H9 (cell line): ENCODE measurements around the gene SLC30A1. TPM values are rescaled to one million over a fixed set of nuclear protein-coding genes. Genes with fewer than 3 reads are reported as not detected.
"Not testable (repeated sequence)": the region's sequence is repeated elsewhere in the genome, so short reads cannot be mapped to it uniquely, and the experiment has no call there.

Experiments
- DNase-seq: peaks from one replicate; pipeline ENCODE4 v3.0.0-alpha.2; 2017
- H2AFZ ChIP-seq: one replicate; pipeline ENCODE4 v1.6.1; 2013; ENCODE audit warnings: mild to moderate bottlenecking, low read length, control low read depth, moderate library complexity
- H2AK5ac ChIP-seq: 2 replicates; pipeline ENCODE4 v1.6.1; 2013; ENCODE audit warnings: low read length, control low read depth, mixed read lengths; ENCODE audit not compliant: insufficient read length
- H2BK120ac ChIP-seq: one replicate; pipeline ENCODE4 v1.6.1; 2013; ENCODE audit warnings: low read depth, mild to moderate bottlenecking, low read length, control low read depth, inconsistent platforms; ENCODE audit not compliant: poor library complexity, severe bottlenecking
- H2BK12ac ChIP-seq: 2 replicates; pipeline ENCODE4 v1.6.1; 2013; ENCODE audit warnings: low read length, control low read depth, mixed read lengths, low read depth; ENCODE audit not compliant: insufficient read length
- H2BK15ac ChIP-seq: 2 replicates; pipeline ENCODE4 v1.6.1; 2013; ENCODE audit warnings: low read depth, low read length, control low read depth
- H2BK20ac ChIP-seq: one replicate; pipeline ENCODE4 v1.6.1; 2013; ENCODE audit warnings: low read depth, mild to moderate bottlenecking, low read length, control low read depth, inconsistent platforms; ENCODE audit not compliant: poor library complexity, severe bottlenecking
- H2BK5ac ChIP-seq: 2 replicates; pipeline ENCODE4 v1.6.1; 2013; ENCODE audit warnings: low read length, control low read depth, mixed read lengths; ENCODE audit not compliant: insufficient read length
- H3K14ac ChIP-seq: 2 replicates; pipeline ENCODE4 v1.6.1; 2013; ENCODE audit warnings: low read length, control low read depth; ENCODE audit not compliant: insufficient read depth
- H3K18ac ChIP-seq: 2 replicates; pipeline ENCODE4 v1.6.1; 2013; ENCODE audit warnings: low read depth, mild to moderate bottlenecking, mixed read lengths, low read length, control low read depth; ENCODE audit not compliant: insufficient read length
- H3K23ac ChIP-seq: 2 replicates; pipeline ENCODE4 v1.6.1; 2013; ENCODE audit warnings: low read length, control low read depth, mixed read lengths, low read depth; ENCODE audit not compliant: insufficient read length
- H3K23me2 ChIP-seq: 2 replicates; pipeline ENCODE4 v1.6.1; 2013; ENCODE audit warnings: low read depth, mild to moderate bottlenecking, mixed read lengths, low read length, control low read depth; ENCODE audit not compliant: insufficient read length, poor library complexity, severe bottlenecking
- H3K27ac ChIP-seq: 2 replicates; pipeline ENCODE4 v1.5.1; 2013; ENCODE audit warnings: low read length, control low read depth, mixed read lengths, low read depth; ENCODE audit not compliant: insufficient read length
- H3K27me3 ChIP-seq: 2 replicates; pipeline ENCODE4 v1.6.1; 2013; ENCODE audit warnings: low read length, control low read depth, inconsistent platforms; ENCODE audit not compliant: insufficient read depth
- H3K4ac ChIP-seq: 2 replicates; pipeline ENCODE4 v1.6.1; 2013; ENCODE audit warnings: low read depth, mild to moderate bottlenecking, control low read depth, inconsistent platforms, low read length, moderate library complexity
- H3K4me1 ChIP-seq: 2 replicates; pipeline ENCODE4 v1.6.1; 2013; ENCODE audit warnings: low read length, control low read depth, inconsistent platforms; ENCODE audit not compliant: insufficient read depth
- H3K4me2 ChIP-seq: 2 replicates; pipeline ENCODE4 v1.6.1; 2013; ENCODE audit warnings: low read length, control low read depth, mixed read lengths; ENCODE audit not compliant: insufficient read length, insufficient read depth
- H3K56ac ChIP-seq: 2 replicates; pipeline ENCODE4 v1.6.1; 2013; ENCODE audit warnings: low read depth, mild to moderate bottlenecking, mixed read lengths, low read length, control low read depth; ENCODE audit not compliant: insufficient read length
- H3K79me1 ChIP-seq: 2 replicates; pipeline ENCODE4 v1.6.1; 2013; ENCODE audit warnings: low read depth, mild to moderate bottlenecking, moderate library complexity, low read length, control low read depth, inconsistent platforms; ENCODE audit not compliant: insufficient read depth, poor library complexity, severe bottlenecking
- H3K79me2 ChIP-seq: 2 replicates; pipeline ENCODE4 v1.6.1; 2013; ENCODE audit warnings: low read length, control low read depth, inconsistent platforms; ENCODE audit not compliant: insufficient read depth
- H3K9ac ChIP-seq: 2 replicates; pipeline ENCODE4 v1.6.1; 2013; ENCODE audit warnings: low read length, control low read depth, mixed read lengths; ENCODE audit not compliant: insufficient read length; ENCODE audit errors: extremely low read depth
- H3K9me3 ChIP-seq: one replicate; pipeline ENCODE4 v1.6.1; 2013; ENCODE audit warnings: low read depth, low read length, inconsistent platforms; ENCODE audit not compliant: control insufficient read depth
- H3T11ph ChIP-seq: one replicate; pipeline ENCODE4 v1.6.1; 2013; ENCODE audit warnings: mild to moderate bottlenecking, low read length, control low read depth, inconsistent platforms
- H4K20me1 ChIP-seq: one replicate; pipeline ENCODE4 v1.6.1; 2013; ENCODE audit not compliant: control insufficient read depth, insufficient read length, insufficient read depth
- H4K5ac ChIP-seq: 2 replicates; pipeline ENCODE4 v1.6.1; 2013; ENCODE audit warnings: low read depth, mild to moderate bottlenecking, mixed read lengths, low read length, control low read depth; ENCODE audit not compliant: insufficient read length
- H4K8ac ChIP-seq: replicated peaks from 2 replicates; pipeline ENCODE4 v1.6.1; 2013; ENCODE audit warnings: low read length, control low read depth, mixed read lengths, low read depth; ENCODE audit not compliant: insufficient read length
- H4K91ac ChIP-seq: 2 replicates; pipeline ENCODE4 v1.6.1; 2013; ENCODE audit warnings: low read depth, mild to moderate bottlenecking, moderate library complexity, mixed read lengths, low read length, control low read depth; ENCODE audit not compliant: insufficient read length
- H3K27ac Mint-ChIP-seq, 3 experiments: 2 replicates in 2 of 3; 3 replicates in 1 of 3; pipeline ENCODE4 v1.8.0; 2020 to 2021; ENCODE audit warnings: mixed read lengths in 3 of 3, mild to moderate bottlenecking in 1 of 3, moderate library complexity in 1 of 3
- H3K27me3 Mint-ChIP-seq: 2 replicates; pipeline ENCODE4 v1.8.0; 2021; ENCODE audit warnings: low read depth, mild to moderate bottlenecking, moderate library complexity, mixed read lengths
- H3K36me3 Mint-ChIP-seq, 3 experiments: 2 replicates in 2 of 3; 3 replicates in 1 of 3; pipeline ENCODE4 v1.8.0; 2020 to 2021; ENCODE audit warnings: low read depth in 3 of 3, mixed read lengths in 3 of 3; ENCODE audit not compliant: insufficient read depth in 1 of 3
- H3K4me1 Mint-ChIP-seq, 2 experiments: 2 replicates each; pipeline ENCODE4 v1.8.0; 2020; ENCODE audit warnings: mixed read lengths in 2 of 2
- H3K4me3 Mint-ChIP-seq, 2 experiments: 2 replicates in 1 of 2; 3 replicates in 1 of 2; pipeline ENCODE4 v1.8.0; 2020 to 2021; ENCODE audit warnings: mild to moderate bottlenecking in 2 of 2, mixed read lengths in 2 of 2, moderate library complexity in 1 of 2
- H3K9me3 Mint-ChIP-seq, 2 experiments: 2 replicates in 1 of 2; 3 replicates in 1 of 2; pipeline ENCODE4 v1.8.0; 2020; ENCODE audit warnings: mild to moderate bottlenecking in 2 of 2, mixed read lengths in 2 of 2, moderate library complexity in 1 of 2
- whole genome bisulfite sequencing: extraction: QIAGEN DNeasy Blood & Tissue Kit; methylation state at CpG from one replicate; pipeline ENCODE4 v1.1.7; 2013; ENCODE audit warnings: missing lambda C conversion rate, low lambda C conversion rate, mixed read lengths; ENCODE audit not compliant: insufficient read length; ENCODE audit errors: extremely low coverage; 5-methylcytosine and 5-hydroxymethylcytosine counted together
- total RNA-seq: library from RNA; stranded (reverse); gene quantifications from 2 replicates; pipeline ENCODE4 v1.2.1, GENCODE V29; 2021
- TF ChIP-seq, protein P1 (sequence below): fragments of 200-600 bp; sonication (generic); conservative IDR thresholded peaks from 3 replicates; pipeline ENCODE4 v1.8.0; 2021; ENCODE audit warnings: antibody characterized with exemption, mild to moderate bottlenecking

SLC30A1 gene
- total RNA-seq, 1 experiment from 2014 or later: 17.1 TPM

DNA sequence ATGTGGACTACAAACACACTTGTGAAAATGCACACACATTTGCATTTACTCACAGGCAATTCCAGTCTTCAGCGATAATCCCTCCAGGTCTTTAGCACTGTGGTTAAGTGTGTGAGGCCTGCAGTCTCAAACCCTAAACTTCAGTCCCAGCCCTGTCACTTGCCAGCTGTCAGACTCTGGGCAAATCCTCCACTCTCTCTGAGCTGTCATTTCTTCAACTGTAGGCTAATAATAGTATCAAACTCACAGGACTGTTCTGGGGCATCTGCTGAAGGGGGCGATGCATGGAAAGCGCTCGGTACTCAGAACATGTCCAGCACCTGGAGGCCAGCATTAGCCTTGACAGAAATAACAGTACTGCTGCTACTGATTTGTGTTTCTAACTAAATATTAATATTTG is 48.3 kb upstream of the SLC30A1 start:
- no peak overlapping the region for H3K27ac Mint-ChIP-seq
- DNase-seq: no peak
- Histone ChIP-seq H3K9ac (no peak overlapping the region), H3K23me2 (no peaks in the 10 kb centered on the region), H3K56ac (no peak overlapping the region), H2BK20ac (no peak overlapping the region), H2BK120ac (no peak overlapping the region), H3K18ac (no peak overlapping the region), H3K14ac (no peak overlapping the region), H3K4me1 (no peaks in the 10 kb centered on the region), H3K79me1 (no peaks in the 10 kb centered on the region), H3K4me2 (no peak overlapping the region), H2AFZ (no peak overlapping the region), H2BK12ac (no peak overlapping the region), H2AK5ac (no peak overlapping the region), H3K9me3 (no peaks in the 10 kb centered on the region), H3K27ac (no peak overlapping the region), H3K23ac (no peak overlapping the region), H2BK15ac (no peak overlapping the region), H4K20me1 (no peaks in the 10 kb centered on the region), H4K91ac (no peak overlapping the region), H3K4ac (no peak overlapping the region), H4K5ac (no peak overlapping the region), H3T11ph (no peak overlapping the region), H3K27me3 (no peaks in the 10 kb centered on the region), H3K79me2 (no peaks in the 10 kb centered on the region), H2BK5ac (no peak overlapping the region), H4K8ac (no peak overlapping the region)
- WGBS: no CpG with 5 or more reads among the region's 4 CpGs
- no peak overlapping the region for H3K4me3 Mint-ChIP-seq
- H3K9me3 Mint-ChIP-seq: no peaks in the 10 kb centered on the region
- H3K4me1 Mint-ChIP-seq: peaks cover 16 to 28% of the 10 kb centered on the region in 2 experiments
- TF ChIP-seq, protein P1, sequence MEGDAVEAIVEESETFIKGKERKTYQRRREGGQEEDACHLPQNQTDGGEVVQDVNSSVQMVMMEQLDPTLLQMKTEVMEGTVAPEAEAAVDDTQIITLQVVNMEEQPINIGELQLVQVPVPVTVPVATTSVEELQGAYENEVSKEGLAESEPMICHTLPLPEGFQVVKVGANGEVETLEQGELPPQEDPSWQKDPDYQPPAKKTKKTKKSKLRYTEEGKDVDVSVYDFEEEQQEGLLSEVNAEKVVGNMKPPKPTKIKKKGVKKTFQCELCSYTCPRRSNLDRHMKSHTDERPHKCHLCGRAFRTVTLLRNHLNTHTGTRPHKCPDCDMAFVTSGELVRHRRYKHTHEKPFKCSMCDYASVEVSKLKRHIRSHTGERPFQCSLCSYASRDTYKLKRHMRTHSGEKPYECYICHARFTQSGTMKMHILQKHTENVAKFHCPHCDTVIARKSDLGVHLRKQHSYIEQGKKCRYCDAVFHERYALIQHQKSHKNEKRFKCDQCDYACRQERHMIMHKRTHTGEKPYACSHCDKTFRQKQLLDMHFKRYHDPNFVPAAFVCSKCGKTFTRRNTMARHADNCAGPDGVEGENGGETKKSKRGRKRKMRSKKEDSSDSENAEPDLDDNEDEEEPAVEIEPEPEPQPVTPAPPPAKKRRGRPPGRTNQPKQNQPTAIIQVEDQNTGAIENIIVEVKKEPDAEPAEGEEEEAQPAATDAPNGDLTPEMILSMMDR: no peak
- H3K27me3 Mint-ChIP-seq: no peaks in the 10 kb centered on the region; the same call in none of the 2 replicates
- H3K36me3 Mint-ChIP-seq: no peaks in the 10 kb centered on the region

DNA sequence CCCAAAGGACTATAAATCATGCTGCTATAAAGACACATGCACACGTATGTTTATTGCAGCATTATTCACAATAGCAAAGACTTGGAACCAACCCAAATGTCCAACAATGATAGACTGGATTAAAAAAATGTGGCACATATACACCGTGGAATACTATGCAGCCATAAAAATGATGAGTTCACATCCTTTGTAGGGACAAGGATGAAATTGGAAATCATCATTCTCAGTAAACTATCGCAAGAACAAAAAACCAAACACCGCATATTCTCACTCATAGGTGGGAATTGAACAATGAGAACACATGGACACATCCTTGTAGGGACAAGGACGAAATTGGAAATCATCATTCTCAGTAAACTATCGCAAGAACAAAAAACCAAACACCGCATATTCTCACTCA is 46.9 kb upstream of the SLC30A1 start:
- not testable (repeated sequence) for H2BK5ac ChIP-seq, H3K4me2 ChIP-seq, H3K36me3 Mint-ChIP-seq, H3K23ac ChIP-seq, H2BK20ac ChIP-seq, H3K9ac ChIP-seq, H3K9me3 Mint-ChIP-seq, H3K79me2 ChIP-seq, H3K27me3 ChIP-seq, H3K56ac ChIP-seq, H3K14ac ChIP-seq, H4K5ac ChIP-seq, H3K4ac ChIP-seq, H3K4me3 Mint-ChIP-seq, H3K23me2 ChIP-seq, H3K4me1 ChIP-seq, DNase-seq, H2AK5ac ChIP-seq, H3K27ac Mint-ChIP-seq, H3K9me3 ChIP-seq, H3T11ph ChIP-seq, H4K91ac ChIP-seq, H3K27me3 Mint-ChIP-seq, H3K79me1 ChIP-seq, H4K20me1 ChIP-seq, H2AFZ ChIP-seq, H3K18ac ChIP-seq, H3K27ac ChIP-seq, H4K8ac ChIP-seq, H2BK120ac ChIP-seq, H2BK15ac ChIP-seq, H2BK12ac ChIP-seq
- peaks cover 16 to 22% of the 10 kb centered on the region in 2 experiments for H3K4me1 Mint-ChIP-seq
- no CpG with 5 or more reads among the region's 7 CpGs for WGBS
